Heart right ventricle (tissue), 16 donors: ENCODE measurements around the gene SELENON. TPM values are rescaled to one million over a fixed set of nuclear protein-coding genes. Genes with fewer than 3 reads are reported as not detected.

ENCODE experiments used
- ATAC-seq, 8 donors: fragments of 200-7000 bp; cut with Tn5 transposase; one replicate each; pipeline ENCODE4 v1.9.1; 2020; ENCODE audit warnings: mild to moderate bottlenecking in 8 of 8, moderate library complexity in 8 of 8, moderate number of reproducible peaks in 1 of 8
- DNase-seq, 2 donors: peaks; one replicate each; pipeline ENCODE4 v3.0.0-alpha.2; 2020
- H3K27ac ChIP-seq, 10 donors: fragments of 200-600 bp; sonication (generic) in 2 of 10; one replicate each; pipeline versions ENCODE4 v1.5.0 to v1.8.0; 2020 to 2022; ENCODE audit warnings: mild to moderate bottlenecking in 3 of 10
- H3K27me3 ChIP-seq, 7 donors: fragments of 200-600 bp; one replicate each; pipeline ENCODE4 v1.8.0; 2021 to 2022; ENCODE audit warnings: mild to moderate bottlenecking in 2 of 7
- H3K36me3 ChIP-seq, 9 donors: fragments of 200-600 bp; sonication (generic) in 1 of 9; one replicate each; pipeline versions ENCODE4 v1.5.0 to v1.8.0; 2020 to 2022; ENCODE audit warnings: mild to moderate bottlenecking in 2 of 9
- H3K4me1 ChIP-seq, 9 donors: fragments of 200-600 bp; sonication (generic) in 1 of 9; one replicate each; pipeline versions ENCODE4 v1.5.0 to v1.8.0; 2020 to 2022; ENCODE audit warnings: mild to moderate bottlenecking in 4 of 9
- H3K4me3 ChIP-seq, 10 donors: fragments of 200-600 bp; sonication (generic) in 2 of 10; one replicate each; pipeline versions ENCODE4 v1.5.0 to v1.8.0; 2020 to 2022; ENCODE audit warnings: mild to moderate bottlenecking in 7 of 10, moderate library complexity in 2 of 10
- H3K9me3 ChIP-seq, 11 donors: fragments of 200-600 bp in 10 of 11; sonication (generic) in 2 of 11; one replicate each; pipeline versions ENCODE4 v1.5.0 to v1.8.0; 2013 to 2022; ENCODE audit warnings: mild to moderate bottlenecking in 2 of 11, control low read depth in 1 of 11, moderate library complexity in 1 of 11
- WGBS, 2 donors: extraction: QIAGEN DNeasy Blood & Tissue Kit; methylation state at CpG; one replicate each; pipeline ENCODE4 v1.1.7; 2013; ENCODE audit warnings: inconsistent platforms in 1 of 2; 5-methylcytosine and 5-hydroxymethylcytosine counted together
- intact Hi-C, 10 donors: fragments of 100-400 bp; cut with DNase I; formaldehyde crosslinking; loops; one replicate each; pipeline versions ENCODE4 v1.11.1 to v1.14.2; 2022
- polyA plus RNA-seq, 2 donors: library from polyadenylated mRNA; stranded (reverse); fragments of 200-250 nt; gene quantifications; one replicate each; pipeline ENCODE4 v1.2.3, GENCODE V29; 2013
- total RNA-seq, 10 donors: library from RNA; stranded (reverse); fragmentation: NEBNext Ultra II Directional in 3 of 10; extraction: Animal tissue kit (Norgen Biotek cat#: 25700) in 3 of 10; gene quantifications; one replicate each; pipeline versions ENCODE4 v1.2.1 to v1.2.4, GENCODE V29; 2021 to 2023
- TF ChIP-seq, protein P1 (sequence below), 9 donors: fragments of 200-600 bp; sonication (generic) in 2 of 9; IDR thresholded peaks; one replicate each; pipeline versions ENCODE4 v1.5.0 to v1.8.0; 2021 to 2022; ENCODE audit warnings: antibody characterized with exemption in 9 of 9, mild to moderate bottlenecking in 5 of 9, moderate library complexity in 1 of 9
- donor health status: Arrhythmogenic right ventricular cardiomyopathy.
- donor health status: ischemic (EF 13 %, LVEDD 7.1; RV severe dilation, severe dysfunction).
- donor health status: healthy with polysubstance abuse.
- donor health status: DM: no; HTN: yes; CAD: no.
- donor health status: DM: no; HTN: no; CAD: no.
- donor health status: ischemic (EF 25% LVEDD 6.9; RV normal size, moderate dysfunction).
- donor health status: ischemic (EF 25% LVEDD 5.7; RV mildly dilated, moderate dysfunction).
- donor health status: healthy.
- donor health status: DM: yes; HTN: yes; CAD: no.
- donor health status: Ischemic cardiomyopathy.
- donor health status: ischemic (EF 35%, LVEDD 5.7; RV mildly dilated, moderate dysfunction).
- donor health status: nonischemic (EF 11% LVEDD 7.7; RV severe dilation, severe dysfunction).
- donor health status: DM: yes; HTN: yes; CAD: no.
- donor health status: PGD.
- donor health status: ischemic (EF 29% LVEDD 5.4; RV normal size, mild dysfunction).
- donor health status: nonischemic (EF 23%, LVEDD 6.1; RV moderate dilation, normal function).

Gene SELENON
- total and polyA plus RNA-seq, 12 donors, result 32.5 to 75.1 (median 44.5) TPM

- TF ChIP-seq, protein P1, sequence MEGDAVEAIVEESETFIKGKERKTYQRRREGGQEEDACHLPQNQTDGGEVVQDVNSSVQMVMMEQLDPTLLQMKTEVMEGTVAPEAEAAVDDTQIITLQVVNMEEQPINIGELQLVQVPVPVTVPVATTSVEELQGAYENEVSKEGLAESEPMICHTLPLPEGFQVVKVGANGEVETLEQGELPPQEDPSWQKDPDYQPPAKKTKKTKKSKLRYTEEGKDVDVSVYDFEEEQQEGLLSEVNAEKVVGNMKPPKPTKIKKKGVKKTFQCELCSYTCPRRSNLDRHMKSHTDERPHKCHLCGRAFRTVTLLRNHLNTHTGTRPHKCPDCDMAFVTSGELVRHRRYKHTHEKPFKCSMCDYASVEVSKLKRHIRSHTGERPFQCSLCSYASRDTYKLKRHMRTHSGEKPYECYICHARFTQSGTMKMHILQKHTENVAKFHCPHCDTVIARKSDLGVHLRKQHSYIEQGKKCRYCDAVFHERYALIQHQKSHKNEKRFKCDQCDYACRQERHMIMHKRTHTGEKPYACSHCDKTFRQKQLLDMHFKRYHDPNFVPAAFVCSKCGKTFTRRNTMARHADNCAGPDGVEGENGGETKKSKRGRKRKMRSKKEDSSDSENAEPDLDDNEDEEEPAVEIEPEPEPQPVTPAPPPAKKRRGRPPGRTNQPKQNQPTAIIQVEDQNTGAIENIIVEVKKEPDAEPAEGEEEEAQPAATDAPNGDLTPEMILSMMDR (IDR thresholded peaks at IDR 0.05), result no peak
- Histone ChIP-seq H3K4me1 (peaks cover 35 to 92% (median 86%) of the 10 kb centered on the region in 9 donors), H3K27me3 (no peaks in the 10 kb centered on the region), H3K36me3 (peaks cover 0 to 65% (median 5%) of the 10 kb centered on the region in 9 donors), H3K27ac (peak overlapping the region in 8 of 10 donors; percentile 61 to 80 (median 72)), H3K9me3 (no peaks in the 10 kb centered on the region), H3K4me3 (no peak overlapping the region)
- peak in 1 of 8 donors; percentile 20 for ATAC-seq
- no peak for DNase-seq
- WGBS, 2 donors, result 73 to 80% methylated on average over 10 of the region's 10 CpGs
- intact Hi-C loops, result loop anchor here in 1 of 10 donors (10.0 kb wide), 1 partner anchor 280 kb away; no protein-coding TSS in a partner anchor
These were observed 4.4 kb downstream of the SELENON start for GRCh38 chr1:25804244-25804963.

DNA sequence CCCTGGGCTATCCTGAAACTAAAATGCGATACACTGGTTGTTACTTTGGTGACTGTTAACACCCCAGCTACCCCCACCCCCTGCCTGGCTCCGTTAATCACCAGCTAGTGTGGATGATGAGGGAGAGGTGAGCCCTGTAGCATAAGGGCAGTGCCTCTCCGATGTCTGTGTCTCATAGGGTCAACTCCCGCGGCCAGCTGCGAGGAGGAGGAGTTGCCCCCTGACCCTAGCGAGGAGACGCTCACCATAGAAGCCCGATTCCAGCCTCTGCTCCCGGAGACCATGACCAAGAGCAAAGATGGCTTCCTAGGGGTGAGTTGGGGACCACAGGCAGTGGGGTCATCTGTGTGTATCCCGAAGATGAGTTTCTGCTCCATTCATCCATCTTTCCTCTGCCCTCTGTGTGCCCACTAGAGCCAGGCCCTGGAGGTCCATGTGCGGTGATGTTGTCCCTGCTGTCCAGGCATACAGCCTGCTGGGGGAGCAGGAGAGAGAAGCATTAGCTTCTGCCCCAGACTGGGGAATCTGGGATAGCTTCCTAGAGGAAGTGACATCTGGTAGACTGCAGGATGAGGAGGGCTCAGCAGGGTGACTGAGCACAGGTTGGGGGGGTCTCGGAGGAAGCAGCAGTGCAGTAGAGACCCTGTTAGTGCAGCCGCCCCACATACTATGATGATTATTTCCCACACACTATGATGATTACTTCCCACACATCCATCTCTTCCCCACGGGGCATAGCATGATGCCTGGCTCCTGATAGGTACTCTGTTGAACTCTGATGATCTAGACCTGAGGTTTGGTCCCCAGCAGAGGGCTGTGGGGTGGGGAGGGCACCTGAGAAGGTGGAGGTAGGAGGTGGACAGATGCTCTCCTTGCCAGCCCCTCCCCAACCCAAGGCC lies 5.2 kb downstream of the SELENON start:
- ATAC-seq (peak in 1 of 8 donors; percentile 12), DNase-seq (no peak)
- WGBS, 2 donors, result 82 to 83% methylated on average over 15 of the region's 15 CpGs
- TF ChIP-seq, protein P1 (IDR thresholded peaks at IDR 0.05), result no peak
- Histone ChIP-seq H3K27ac (peak overlapping the region; percentile 10 to 80 (median 68)), H3K9me3 (no peaks in the 10 kb centered on the region), H3K4me3 (no peak overlapping the region), H3K36me3 (peaks cover 0 to 73% (median 11%) of the 10 kb centered on the region in 9 donors), H3K27me3 (no peaks in the 10 kb centered on the region), H3K4me1 (peaks cover 31 to 96% (median 83%) of the 10 kb centered on the region in 9 donors)
- intact Hi-C loops, result loop anchor here in 1 of 10 donors (10.0 kb wide), 1 partner anchor 280 kb away; no protein-coding TSS in a partner anchor

DNA sequence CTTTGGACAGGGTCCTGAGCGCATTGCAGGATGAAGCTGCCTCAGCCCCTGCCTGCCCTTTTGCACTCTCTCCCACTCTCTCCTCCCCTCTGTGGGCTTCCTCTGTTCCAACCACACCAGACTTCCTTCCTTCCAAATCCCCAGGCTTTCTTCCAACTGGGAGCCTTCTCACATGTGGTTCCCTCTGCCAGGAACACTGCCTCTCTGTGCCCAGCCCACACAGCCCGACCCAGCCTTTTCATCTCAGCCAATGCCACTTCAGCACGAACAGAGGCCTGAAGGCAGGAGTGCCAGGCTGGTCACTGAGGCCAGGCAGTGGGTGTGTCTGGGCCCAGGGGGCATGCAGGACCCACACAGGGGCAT lies 5.9 kb downstream of the SELENON start:
- no peaks in the 10 kb centered on the region for H3K27me3 ChIP-seq
- no peak overlapping the region for H3K4me3 ChIP-seq
- H3K9me3 ChIP-seq, result no peaks in the 10 kb centered on the region
- 34% methylated on average over 3 of the region's 3 CpGs for WGBS, 2 donors
- H3K36me3 ChIP-seq, result peaks cover 0 to 78% (median 13%) of the 10 kb centered on the region in 9 donors
- intact Hi-C loops, result loop anchor here in 1 of 10 donors (10.0 kb wide), 1 partner anchor 281 kb away; no protein-coding TSS in a partner anchor
- peaks cover 29 to 99% (median 86%) of the 10 kb centered on the region in 9 donors for H3K4me1 ChIP-seq
- DNase-seq (peak in 1 of 2 donors; percentile 77), ATAC-seq (peak; percentile 48 to 82 (median 72))
- TF ChIP-seq, protein P1 (IDR thresholded peaks at IDR 0.05), result no peak
- peak overlapping the region; percentile 10 to 80 (median 68) for H3K27ac ChIP-seq

DNA sequence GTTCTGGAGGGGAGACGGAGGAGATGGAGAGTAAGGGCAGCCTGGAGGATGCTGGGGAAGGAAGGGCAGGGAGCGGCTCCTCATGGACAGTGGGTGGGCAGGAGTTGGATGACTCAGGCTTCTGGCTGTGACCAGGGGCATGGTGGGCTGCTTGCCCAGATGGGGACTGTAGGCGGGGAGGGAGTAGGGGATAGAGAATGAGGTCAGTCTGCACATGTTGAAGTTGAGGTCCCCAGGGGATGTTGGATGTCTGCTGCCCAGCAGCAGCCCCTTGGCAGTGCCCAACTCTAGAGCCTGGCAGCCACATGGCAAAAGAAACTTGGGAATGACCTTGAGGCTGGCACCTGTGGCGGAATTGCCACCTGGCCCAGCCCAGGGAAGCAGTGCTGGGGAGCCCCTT lies 6.4 kb downstream of the SELENON start:
- Histone ChIP-seq H3K27ac (peak overlapping the region in 9 of 10 donors; percentile 55 to 80 (median 71)), H3K4me1 (peaks cover 24 to 99% (median 83%) of the 10 kb centered on the region in 9 donors), H3K36me3 (peaks cover 0 to 84% (median 15%) of the 10 kb centered on the region in 9 donors), H3K4me3 (no peak overlapping the region), H3K9me3 (no peaks in the 10 kb centered on the region), H3K27me3 (no peaks in the 10 kb centered on the region)
- WGBS, 2 donors, result 63 to 70% methylated on average over 4 of the region's 4 CpGs
- intact Hi-C loops, result loop anchor here in 1 of 10 donors (10.0 kb wide), 1 partner anchor 282 kb away; no protein-coding TSS in a partner anchor
- DNase-seq (peak in 1 of 2 donors; percentile 60), ATAC-seq (peak in 7 of 8 donors; percentile 1 to 55 (median 27))
- TF ChIP-seq, protein P1 (IDR thresholded peaks at IDR 0.05), result no peak
